NCI-H524 treated with DMSO at 0.1 percent for 48 hours (cell line): Measurements from ENCODE around the gene ORAI3.
A peak's percentile ranks its signal among the peaks of the same experiment; 100 is the strongest.

Experiments used
- DNase-seq: peaks from one replicate; lab custom pipeline; 2025; lab: John Stamatoyannopoulos, UW

The ORAI3 gene

GRCh38 chr16:30971298-30971697 is 22.4 kb downstream of the ORAI3 start:
- DNase-seq = no peak

GRCh38 chr16:30972872-30973271 is 24.0 kb downstream of the ORAI3 start:
- no peak for DNase-seq

DNA sequence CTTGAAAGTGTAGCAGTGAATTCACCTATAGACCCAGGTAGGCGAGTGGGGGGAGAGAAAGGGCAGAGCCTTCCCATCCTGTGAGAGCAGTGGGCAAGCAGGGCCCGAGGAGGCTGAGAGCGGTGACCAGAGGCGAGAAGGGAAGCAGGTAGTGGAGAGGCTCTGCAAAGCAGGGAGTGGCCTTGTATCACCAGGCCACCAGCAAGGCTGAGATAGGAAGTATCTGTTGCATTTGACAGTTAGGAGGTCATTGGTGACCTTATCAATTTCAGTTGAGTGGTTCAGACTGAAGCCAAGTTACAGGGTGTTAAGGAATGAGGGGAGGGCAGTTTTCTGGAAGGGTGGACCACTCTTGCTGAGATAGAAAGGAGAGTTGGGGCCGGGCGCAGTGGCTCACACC is 25.5 kb downstream of the ORAI3 start:
- DNase-seq = no peak

DNA sequence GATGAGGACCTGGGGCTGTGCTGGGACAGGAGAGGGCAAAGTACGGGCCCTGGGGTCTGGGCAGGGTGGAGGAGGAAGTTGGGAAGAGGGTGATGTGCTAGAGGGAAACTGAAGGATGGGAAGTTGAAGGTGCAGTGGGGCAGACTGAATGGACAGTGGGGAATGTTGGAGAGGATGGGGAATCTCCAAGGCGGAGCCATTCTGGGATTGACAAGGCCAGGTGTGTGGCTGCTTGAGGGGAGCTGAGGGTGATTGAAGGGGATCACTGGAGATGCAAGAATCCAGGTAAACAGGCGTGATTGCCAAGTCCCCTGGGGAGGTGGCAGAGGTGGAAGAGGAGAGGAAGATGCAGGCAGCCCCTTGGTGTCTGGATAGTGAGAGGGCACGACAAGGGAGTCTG is 27.6 kb downstream of the ORAI3 start:
- no peak for DNase-seq

DNA sequence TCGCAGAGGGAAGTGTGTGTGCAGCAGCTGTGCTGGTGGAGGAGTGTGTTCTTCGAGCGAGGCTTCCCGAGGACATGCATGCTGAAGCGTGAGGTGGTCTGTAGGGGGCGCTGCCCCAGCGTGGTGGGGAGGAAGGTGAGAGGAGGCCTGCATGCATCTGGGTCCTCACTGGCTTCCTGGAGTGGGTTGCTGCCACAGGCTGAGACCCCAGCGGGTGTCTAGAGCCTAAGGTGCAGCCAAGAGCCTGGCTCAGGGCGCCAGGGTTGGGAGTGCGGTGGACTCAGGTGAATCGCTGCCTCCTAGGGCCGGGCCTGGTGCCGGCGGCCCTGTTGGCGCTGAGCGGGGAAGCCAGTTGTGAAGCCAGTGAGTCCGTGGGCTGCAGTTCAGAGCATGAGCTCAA is 28.6 kb downstream of the ORAI3 start:
- DNase-seq = no peak

DNA sequence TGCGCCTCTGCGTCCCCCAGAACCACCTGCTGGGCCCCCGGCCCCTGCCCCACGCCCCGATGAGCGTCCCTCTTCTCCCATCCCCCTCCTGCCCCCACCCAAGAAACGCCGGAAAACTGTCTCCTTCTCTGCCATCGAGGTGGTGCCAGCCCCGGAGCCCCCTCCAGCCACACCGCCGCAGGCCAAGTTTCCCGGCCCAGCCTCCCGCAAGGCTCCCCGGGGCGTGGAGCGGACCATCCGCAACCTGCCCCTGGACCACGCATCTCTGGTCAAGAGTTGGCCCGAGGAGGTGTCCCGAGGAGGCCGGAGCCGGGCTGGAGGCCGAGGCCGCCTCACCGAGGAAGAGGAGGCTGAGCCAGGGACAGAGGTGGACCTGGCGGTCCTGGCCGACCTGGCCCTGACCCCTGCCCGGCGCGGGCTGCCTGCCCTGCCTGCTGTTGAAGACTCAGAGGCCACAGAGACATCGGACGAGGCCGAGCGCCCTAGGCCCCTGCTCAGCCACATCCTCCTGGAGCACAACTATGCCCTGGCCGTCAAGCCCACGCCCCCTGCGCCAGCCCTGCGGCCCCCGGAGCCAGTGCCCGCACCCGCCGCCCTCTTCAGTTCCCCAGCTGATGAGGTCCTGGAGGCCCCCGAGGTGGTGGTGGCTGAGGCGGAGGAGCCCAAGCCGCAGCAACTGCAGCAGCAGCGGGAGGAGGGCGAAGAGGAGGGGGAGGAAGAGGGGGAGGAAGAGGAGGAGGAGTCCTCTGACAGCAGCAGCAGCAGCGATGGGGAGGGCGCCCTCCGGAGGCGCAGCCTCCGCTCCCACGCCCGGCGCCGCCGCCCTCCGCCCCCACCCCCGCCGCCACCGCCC is 30.5 kb downstream of the ORAI3 start:
- DNase-seq = no peak

GRCh38 chr16:30980023-30980371 is 31.1 kb downstream of the ORAI3 start:
- no peak for DNase-seq

- DNase-seq = no peak
These were observed 31.6 kb downstream of the ORAI3 start for GRCh38 chr16:30980434-30980833.

DNA sequence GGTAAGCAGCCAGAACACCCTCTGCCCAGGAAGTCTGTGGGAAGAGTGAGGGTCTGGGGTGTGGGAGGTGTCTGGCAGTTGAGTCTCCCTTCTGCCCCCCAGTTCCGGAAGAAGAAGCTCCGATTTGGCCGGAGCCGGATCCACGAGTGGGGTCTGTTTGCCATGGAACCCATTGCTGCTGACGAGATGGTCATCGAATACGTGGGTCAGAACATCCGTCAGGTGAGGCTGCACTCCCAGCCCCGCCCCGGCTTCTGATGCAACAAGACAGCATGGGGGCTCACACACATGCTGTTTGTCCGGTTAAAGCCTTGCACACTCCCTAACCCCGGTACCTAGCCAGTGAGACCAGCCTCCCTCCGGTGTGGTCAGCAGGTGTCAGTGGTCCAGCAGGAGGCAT is 32.1 kb downstream of the ORAI3 start:
- DNase-seq = no peak

DNA sequence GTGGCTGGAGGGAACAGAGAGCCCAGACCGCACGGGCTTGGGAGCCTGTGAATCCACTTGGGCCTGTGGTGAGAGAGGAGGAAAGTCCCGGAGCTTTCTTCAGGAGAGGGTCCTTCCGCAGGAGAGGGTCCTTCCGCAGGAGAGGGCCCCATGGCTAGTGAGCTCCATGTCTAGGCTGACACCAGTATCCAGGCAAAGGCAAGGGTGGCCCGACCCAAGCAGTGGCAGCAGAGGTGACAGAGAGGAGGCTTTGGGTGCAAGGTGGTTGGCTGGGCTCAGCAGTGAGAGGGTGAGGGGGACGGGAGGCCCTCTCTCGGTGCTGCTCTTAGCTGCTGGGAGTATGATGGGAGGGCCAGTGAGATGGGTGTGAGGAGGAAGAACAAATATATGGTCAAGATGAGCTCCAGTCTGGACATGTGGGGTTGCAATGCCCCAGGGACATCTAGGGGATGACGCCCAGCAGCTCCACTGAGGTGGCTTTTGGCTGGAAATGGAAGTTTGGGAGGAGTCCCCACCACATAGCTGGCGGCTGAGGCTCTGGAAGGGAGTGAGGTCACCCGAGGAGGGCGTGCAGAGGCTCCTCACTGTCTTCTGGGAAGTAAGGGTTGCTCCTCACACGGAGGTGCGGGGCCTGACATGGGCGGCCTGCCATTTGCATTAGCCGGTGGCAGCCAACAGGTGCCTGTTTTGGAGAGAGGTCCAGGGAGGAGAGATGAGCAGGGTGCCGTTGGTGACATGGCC is 33.9 kb downstream of the ORAI3 start:
- no peak for DNase-seq

DNA sequence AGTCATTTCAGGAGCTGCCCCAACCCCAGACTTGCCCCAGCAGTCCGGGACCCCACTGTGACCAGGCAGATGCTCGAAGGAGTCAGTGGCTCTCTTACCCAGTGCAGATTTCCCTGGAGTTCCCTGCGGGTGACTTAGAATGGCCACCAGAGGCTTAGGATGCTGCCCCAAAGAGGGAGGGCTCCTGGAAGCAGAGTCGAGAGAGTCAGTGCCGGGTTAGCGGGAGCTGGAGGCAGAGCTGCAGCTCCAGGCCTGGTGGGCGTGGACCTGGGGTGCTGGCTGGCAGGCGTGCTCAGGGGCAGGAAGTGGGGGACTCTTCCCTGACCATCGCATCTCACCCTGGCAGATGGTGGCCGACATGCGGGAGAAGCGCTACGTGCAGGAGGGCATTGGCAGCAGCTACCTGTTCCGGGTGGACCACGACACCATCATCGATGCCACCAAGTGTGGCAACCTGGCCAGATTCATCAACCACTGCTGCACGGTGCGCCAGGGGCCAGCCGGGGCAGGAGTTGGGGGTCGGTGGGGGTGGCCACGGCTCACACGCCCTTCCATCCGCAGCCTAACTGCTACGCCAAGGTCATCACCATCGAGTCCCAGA is 34.5 kb downstream of the ORAI3 start:
- DNase-seq = no peak

- DNase-seq = no peak
These were observed 35.2 kb downstream of the ORAI3 start for GRCh38 chr16:30983898-30984610.

DNA sequence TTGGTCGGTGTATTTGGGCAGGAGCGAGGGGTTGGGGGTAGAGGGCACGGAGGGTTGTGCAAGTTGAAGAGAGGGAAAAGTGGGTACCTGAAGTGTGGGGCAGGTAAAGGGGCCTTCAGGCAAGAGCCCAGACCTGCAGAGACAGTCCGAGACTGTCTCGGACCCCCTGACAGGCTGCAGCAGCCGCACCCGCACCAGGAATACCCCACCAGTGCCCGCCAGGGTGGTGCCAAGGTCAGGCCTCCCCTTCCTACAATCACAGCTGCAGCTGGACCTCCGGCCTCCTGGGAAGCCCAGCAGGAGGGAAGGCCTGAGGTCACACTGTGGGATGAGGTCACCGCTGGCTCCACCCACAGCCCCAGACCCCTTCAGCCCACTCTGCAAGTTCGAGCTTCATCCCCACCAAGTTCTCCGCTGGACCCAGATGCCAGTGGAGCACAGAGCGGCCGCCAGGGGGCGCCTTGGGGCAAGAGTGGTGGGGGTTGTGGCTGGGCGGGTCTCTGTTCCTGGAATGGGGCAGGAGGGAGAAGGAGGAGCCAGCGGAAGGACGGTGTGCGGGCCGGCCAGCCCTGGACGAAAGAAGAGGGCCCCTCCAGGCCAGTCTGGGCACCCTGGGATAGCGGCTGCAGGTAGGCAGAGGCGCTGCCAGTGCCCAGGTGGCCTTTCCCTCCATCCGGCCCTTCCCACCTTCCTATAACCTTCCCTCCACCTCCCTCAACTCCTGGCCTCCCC is 36.0 kb downstream of the ORAI3 start, which contains the start of gene HSD3B7:
TSS of gene HSD3B7 (plus strand) at position 539 of the 732 bp plus-strand sequence. CDS start 452 bp downstream, outside the sequence.
- peak; percentile 25 for DNase-seq

GRCh38 chr16:30985401-30986128 is 36.7 kb downstream of the ORAI3 start:
- no peak for DNase-seq

- DNase-seq = no peak
These were observed 37.5 kb downstream of the ORAI3 start for GRCh38 chr16:30986129-30986991.

- DNase-seq = no peak
These were observed 38.8 kb downstream of the ORAI3 start for GRCh38 chr16:30987581-30988190.

GRCh38 chr16:30989469-30990047 is 40.7 kb downstream of the ORAI3 start:
- no peak for DNase-seq

DNA sequence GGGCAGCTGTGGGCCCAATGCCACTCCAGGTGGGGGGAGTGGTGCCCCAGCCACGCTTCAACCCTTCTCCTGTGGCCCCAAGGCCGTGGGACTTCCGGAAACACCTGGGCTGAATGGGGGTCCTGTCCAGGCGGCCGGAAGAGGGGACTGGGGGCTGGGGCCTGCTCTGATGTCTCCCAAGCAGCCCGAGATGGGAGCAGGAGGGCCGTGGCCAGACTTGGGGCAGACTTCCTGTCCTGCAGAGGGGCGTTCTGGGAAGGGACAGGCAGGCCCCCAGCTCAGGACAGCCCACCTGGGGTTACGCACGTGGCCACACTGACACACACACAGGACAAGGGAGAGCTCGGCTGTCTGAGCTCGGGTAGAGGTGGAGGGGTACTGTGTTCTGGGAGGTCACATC is 41.2 kb downstream of the ORAI3 start:
- DNase-seq = no peak

DNA sequence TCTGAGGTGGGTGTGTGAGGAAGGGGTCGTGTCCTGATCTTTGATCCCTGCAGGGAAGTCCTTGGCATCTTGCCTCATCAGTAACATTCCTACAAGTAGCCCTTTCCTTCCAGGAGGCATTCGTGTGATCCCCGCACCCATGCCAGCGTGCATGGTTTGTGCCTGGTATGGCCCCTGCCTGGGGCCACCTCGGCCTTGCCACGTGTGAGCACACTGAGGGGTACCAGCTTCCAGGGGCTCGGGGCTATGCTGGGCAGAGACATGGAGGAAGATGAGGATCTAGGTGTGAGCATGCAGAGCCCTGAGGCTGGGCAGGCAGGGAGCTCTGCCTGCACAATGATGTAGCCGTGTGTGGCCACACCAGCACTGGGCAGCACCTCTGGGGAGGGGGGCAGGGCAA is 42.2 kb downstream of the ORAI3 start:
- no peak for DNase-seq
